Peyer's patch (tissue), 4 donors: ENCODE measurements around the gene RIMBP2. TPM values are rescaled to one million over a fixed set of nuclear protein-coding genes. Genes with fewer than 3 reads are reported as not detected.

ENCODE experiments used
- DNase-seq, 3 donors: peaks; one replicate each; pipeline ENCODE4 v3.0.0-alpha.2; 2017 to 2019
- H3K27ac ChIP-seq, 4 donors: fragments of 200-600 bp; sonication (generic); one replicate each; pipeline ENCODE4 v1.5.1; 2016 to 2019
- H3K27me3 ChIP-seq, 2 donors: fragments of 200-600 bp; sonication (generic); one replicate each; pipeline ENCODE4 v1.5.1; 2019
- H3K36me3 ChIP-seq, 3 donors: fragments of 200-600 bp; sonication (generic); one replicate each; pipeline ENCODE4 v1.5.1; 2016 to 2019
- H3K4me1 ChIP-seq, 4 donors: fragments of 200-600 bp; sonication (generic); one replicate each; pipeline ENCODE4 v1.5.1; 2016 to 2019
- H3K4me3 ChIP-seq, 4 donors: fragments of 200-600 bp; sonication (generic); 1 replicate in 3 of 4; 2 replicates in 1 of 4; pipeline ENCODE4 v1.5.1; 2016 to 2019; ENCODE audit warnings: mild to moderate bottlenecking in 1 of 4
- H3K9me3 ChIP-seq, 4 donors: fragments of 200-600 bp; sonication (generic); one replicate each; pipeline ENCODE4 v1.5.1; 2016 to 2019; ENCODE audit warnings: mild to moderate bottlenecking in 1 of 4
- CTCF ChIP-seq, 6 experiments: fragments of 450-650 bp in 4 of 6; fragments of 200-600 bp in 2 of 6; sonication (generic) in 1 of 6; IDR thresholded peaks; one replicate each; pipeline ENCODE4 v1.5.1; 2017 to 2019; ENCODE audit warnings: antibody characterized with exemption in 6 of 6, mild to moderate bottlenecking in 3 of 6, moderate library complexity in 1 of 6
- POLR2A ChIP-seq, 2 donors: fragments of 450-650 bp; IDR thresholded peaks; one replicate each; pipeline ENCODE4 v1.5.1; 2017; ENCODE audit warnings: antibody characterized with exemption in 2 of 2, mild to moderate bottlenecking in 2 of 2, moderate library complexity in 2 of 2
- total RNA-seq, 4 donors: library from RNA; depleted of rRNA; stranded (reverse); fragments of >200 nt; gene quantifications; one replicate each; pipeline ENCODE4 v1.1.0, GENCODE V29; 2016

Gene RIMBP2
- total RNA-seq, 4 donors from 2014 or later = 8.8 to 19.8 (median 16.0) TPM

DNA sequence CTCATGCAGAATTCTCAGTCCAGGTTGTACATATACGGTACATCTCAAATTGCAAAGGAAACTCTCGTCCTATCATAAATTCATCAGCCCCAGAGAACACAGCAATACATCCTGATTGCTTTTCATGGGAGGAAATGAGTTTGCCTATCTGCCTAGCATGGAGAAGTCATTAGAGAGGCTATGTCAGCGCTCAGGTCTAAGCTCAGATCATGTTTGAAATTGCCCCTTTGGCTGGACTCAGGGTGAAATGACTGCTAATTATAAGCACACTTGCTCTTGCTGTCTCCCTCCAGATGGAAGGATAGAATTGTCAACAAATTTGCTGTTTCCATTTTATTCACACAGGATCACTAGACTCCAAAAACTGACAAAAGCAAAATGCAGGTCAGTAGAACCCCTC lies 178.4 kb downstream of the RIMBP2 start:
- H3K36me3 ChIP-seq = no peaks in the 10 kb centered on the region
- no peak overlapping the region for H3K4me3 ChIP-seq
- H3K27ac ChIP-seq = no peak overlapping the region
- no peak for TF ChIP-seq POLR2A (IDR thresholded peaks at IDR 0.05)
- no peak for TF ChIP-seq CTCF (IDR thresholded peaks at IDR 0.05)
- no peaks in the 10 kb centered on the region for H3K27me3 ChIP-seq
- no peaks in the 10 kb centered on the region for H3K9me3 ChIP-seq
- DNase-seq = no peak
- H3K4me1 ChIP-seq = no peaks in the 10 kb centered on the region

GRCh38 chr12:130537051-130537450 lies 179.0 kb downstream of the RIMBP2 start:
- H3K27ac ChIP-seq = no peak overlapping the region
- H3K4me1 ChIP-seq = no peaks in the 10 kb centered on the region
- no peak for DNase-seq
- TF ChIP-seq CTCF (IDR thresholded peaks at IDR 0.05) (no peak), POLR2A (IDR thresholded peaks at IDR 0.05) (no peak)
- H3K27me3 ChIP-seq = no peaks in the 10 kb centered on the region
- no peak overlapping the region for H3K4me3 ChIP-seq
- H3K36me3 ChIP-seq = no peaks in the 10 kb centered on the region
- no peaks in the 10 kb centered on the region for H3K9me3 ChIP-seq

GRCh38 chr12:130530429-130530828 lies 185.7 kb downstream of the RIMBP2 start:
- Histone ChIP-seq H3K4me1 (no peaks in the 10 kb centered on the region), H3K36me3 (no peaks in the 10 kb centered on the region), H3K4me3 (no peak overlapping the region), H3K27ac (no peak overlapping the region), H3K9me3 (no peaks in the 10 kb centered on the region), H3K27me3 (no peaks in the 10 kb centered on the region)
- DNase-seq = no peak
- no peak for TF ChIP-seq POLR2A (IDR thresholded peaks at IDR 0.05)
- no peak for TF ChIP-seq CTCF (IDR thresholded peaks at IDR 0.05)

- no peak for DNase-seq
- no peak overlapping the region for H3K27ac ChIP-seq
- no peak overlapping the region for H3K4me3 ChIP-seq
- no peaks in the 10 kb centered on the region for H3K9me3 ChIP-seq
- TF ChIP-seq CTCF (IDR thresholded peaks at IDR 0.05) = no peak
- TF ChIP-seq POLR2A (IDR thresholded peaks at IDR 0.05) = no peak
- no peaks in the 10 kb centered on the region for H3K27me3 ChIP-seq
- no peaks in the 10 kb centered on the region for H3K4me1 ChIP-seq
- no peaks in the 10 kb centered on the region for H3K36me3 ChIP-seq
Measured at GRCh38 chr12:130529781-130530180, 186.3 kb downstream of the RIMBP2 start.

DNA sequence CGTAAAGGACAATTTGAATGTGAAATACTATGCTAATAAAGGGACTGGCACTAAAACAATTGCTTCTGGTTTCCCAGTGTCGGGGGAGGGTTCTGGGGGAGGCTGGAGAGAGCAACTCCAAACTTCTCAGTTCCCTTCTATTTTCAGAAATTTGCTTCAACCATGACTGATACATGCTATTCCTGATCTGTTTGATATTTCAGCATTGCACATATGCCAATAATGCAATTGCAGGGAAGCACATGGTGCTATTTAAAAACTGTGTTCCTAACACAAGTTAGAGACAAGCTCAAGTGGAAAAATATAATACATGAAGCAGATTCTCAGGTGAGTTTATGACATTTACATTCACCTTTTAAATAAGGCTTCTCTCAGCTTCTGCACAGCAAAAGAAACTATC lies 188.9 kb downstream of the RIMBP2 start:
- DNase-seq = no peak
- Histone ChIP-seq H3K27me3 (no peaks in the 10 kb centered on the region), H3K4me3 (no peak overlapping the region), H3K9me3 (no peaks in the 10 kb centered on the region), H3K36me3 (no peaks in the 10 kb centered on the region), H3K4me1 (no peaks in the 10 kb centered on the region), H3K27ac (no peak overlapping the region)
- TF ChIP-seq CTCF (IDR thresholded peaks at IDR 0.05) (no peak), POLR2A (IDR thresholded peaks at IDR 0.05) (no peak)

GRCh38 chr12:130526813-130527212 lies 189.3 kb downstream of the RIMBP2 start:
- Histone ChIP-seq H3K27ac (no peak overlapping the region), H3K4me1 (no peaks in the 10 kb centered on the region), H3K4me3 (no peak overlapping the region), H3K27me3 (no peaks in the 10 kb centered on the region), H3K36me3 (no peaks in the 10 kb centered on the region), H3K9me3 (no peaks in the 10 kb centered on the region)
- TF ChIP-seq CTCF (IDR thresholded peaks at IDR 0.05) (no peak), POLR2A (IDR thresholded peaks at IDR 0.05) (no peak)
- no peak for DNase-seq
